GM10248 (cell line): ENCODE measurements around the gene HDAC5.
A peak's percentile ranks its signal among the peaks of the same experiment; 100 is the strongest.

Experiments used
- CTCF ChIA-PET: fragments of 300-600 bp; sonication (Branson Sonifier 250); formaldehyde crosslinking; extraction: SDS; loops from one replicate; lab custom pipeline; 2021; ENCODE audit warnings: antibody characterized with exemption; lab: Yijun Ruan, JAX
- POLR2A ChIA-PET: fragments of 350-650 bp; sonication (Branson Sonifier 250); formaldehyde crosslinking; extraction: SDS; loops from one replicate; lab custom pipeline; 2020; ENCODE audit warnings: antibody characterized with exemption; lab: Yijun Ruan, JAX
- DNase-seq: peaks from one replicate; pipeline ENCODE4 v3.0.0; 2012; ENCODE audit errors: extremely low spot score
- TF ChIP-seq, protein P1 (sequence below): IDR thresholded peaks from 2 replicates; pipeline ENCODE4 v1.5.1; 2012; ENCODE audit warnings: mild to moderate bottlenecking, low read depth; ENCODE audit errors: extremely low read depth, missing control alignments, control extremely low read depth

The HDAC5 gene

DNA sequence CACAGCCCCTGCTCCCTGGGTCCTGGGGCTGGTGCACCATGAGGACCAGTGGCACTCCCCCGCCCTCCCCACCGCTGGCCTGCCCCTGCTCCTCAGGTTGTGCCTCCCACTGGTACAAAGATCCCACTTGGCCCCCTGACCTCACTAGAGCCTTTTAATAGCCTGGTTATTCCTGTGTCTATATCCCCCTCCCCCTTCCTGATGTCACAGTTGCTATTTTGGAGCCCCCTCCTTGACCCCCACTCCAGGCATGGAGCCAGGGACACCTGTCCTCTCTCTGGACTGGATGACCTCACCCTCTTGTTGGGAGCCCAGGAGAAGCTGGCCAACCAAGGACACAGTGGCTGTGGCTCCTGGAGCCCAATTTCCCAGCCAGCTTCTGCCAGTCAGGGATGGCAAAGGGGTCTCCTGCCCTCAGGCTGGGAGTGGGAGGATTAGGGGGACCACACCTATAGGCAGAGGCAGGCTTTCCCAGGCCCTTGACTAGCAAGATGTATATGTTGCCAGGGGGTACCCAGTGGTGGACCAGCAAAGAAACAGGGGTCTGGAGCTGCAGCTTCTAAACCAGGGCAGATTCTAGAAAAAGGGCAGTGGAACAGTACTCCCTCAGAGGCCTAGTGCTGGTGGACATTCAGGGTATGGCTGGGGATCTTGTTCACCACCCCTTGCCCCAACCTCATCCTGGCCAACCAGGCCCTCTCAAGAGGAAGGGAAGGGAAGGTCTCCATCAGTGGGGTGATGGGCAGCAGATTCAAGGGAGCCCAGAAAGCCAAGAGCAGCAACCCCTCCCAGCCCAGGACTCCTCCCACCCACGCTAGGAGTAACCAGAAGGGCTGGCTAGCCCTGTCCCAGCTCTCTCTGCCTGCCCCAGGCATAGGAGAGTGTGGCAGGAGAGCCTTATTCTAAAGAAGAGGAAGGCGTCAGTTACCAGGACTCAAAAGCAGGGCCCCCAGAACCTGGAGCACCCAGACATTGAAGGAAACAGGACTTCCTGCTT lies 10.9 kb downstream of the HDAC5 start:
- ChIA-PET CTCF (interaction anchor here (1.5 to 1.8 kb wide), 2 partner anchors 10 to 13 kb away, joined by 5 to 7 read pairs; no protein-coding TSS in a partner anchor), POLR2A (interaction anchor here (0.7 to 3.0 kb wide), 2 partner anchors 10 to 189 kb away, joined by 5 to 18 read pairs; partner anchors contain the start of gene HDAC5)
- no peak for DNase-seq
- TF ChIP-seq, protein P1, sequence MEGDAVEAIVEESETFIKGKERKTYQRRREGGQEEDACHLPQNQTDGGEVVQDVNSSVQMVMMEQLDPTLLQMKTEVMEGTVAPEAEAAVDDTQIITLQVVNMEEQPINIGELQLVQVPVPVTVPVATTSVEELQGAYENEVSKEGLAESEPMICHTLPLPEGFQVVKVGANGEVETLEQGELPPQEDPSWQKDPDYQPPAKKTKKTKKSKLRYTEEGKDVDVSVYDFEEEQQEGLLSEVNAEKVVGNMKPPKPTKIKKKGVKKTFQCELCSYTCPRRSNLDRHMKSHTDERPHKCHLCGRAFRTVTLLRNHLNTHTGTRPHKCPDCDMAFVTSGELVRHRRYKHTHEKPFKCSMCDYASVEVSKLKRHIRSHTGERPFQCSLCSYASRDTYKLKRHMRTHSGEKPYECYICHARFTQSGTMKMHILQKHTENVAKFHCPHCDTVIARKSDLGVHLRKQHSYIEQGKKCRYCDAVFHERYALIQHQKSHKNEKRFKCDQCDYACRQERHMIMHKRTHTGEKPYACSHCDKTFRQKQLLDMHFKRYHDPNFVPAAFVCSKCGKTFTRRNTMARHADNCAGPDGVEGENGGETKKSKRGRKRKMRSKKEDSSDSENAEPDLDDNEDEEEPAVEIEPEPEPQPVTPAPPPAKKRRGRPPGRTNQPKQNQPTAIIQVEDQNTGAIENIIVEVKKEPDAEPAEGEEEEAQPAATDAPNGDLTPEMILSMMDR = no peak

DNA sequence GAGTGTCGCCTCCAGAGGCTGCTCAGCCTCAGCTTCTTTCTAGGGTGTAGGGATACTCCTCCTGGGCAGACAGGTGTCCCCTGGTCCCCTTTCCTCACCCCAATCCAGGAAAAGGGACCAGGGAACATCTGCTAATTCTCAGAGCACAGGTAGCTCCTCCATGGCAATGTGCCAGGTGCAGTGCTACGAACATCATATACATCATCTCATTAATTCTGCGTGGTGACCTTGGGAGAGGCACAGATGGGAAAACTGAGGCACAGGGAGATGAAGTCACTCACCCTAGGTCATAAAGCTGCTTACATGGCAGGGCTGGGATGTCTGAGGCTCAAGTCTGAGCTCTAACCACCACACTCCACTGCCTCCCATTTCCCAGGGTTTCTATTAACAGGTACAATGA lies 11.7 kb downstream of the HDAC5 start:
- DNase-seq = no peak
- ChIA-PET POLR2A (interaction anchor here (1.0 to 3.0 kb wide), 3 partner anchors 11 to 18 kb away, joined by 3 to 18 read pairs (median 9); partner anchors contain the start of gene HDAC5), CTCF (interaction anchor here (0.6 to 1.8 kb wide), 5 partner anchors 9 to 169 kb away, joined by 3 to 7 read pairs (median 5); partner anchors contain the start of gene HDAC5)
- TF ChIP-seq, protein P1 = no peak

DNA sequence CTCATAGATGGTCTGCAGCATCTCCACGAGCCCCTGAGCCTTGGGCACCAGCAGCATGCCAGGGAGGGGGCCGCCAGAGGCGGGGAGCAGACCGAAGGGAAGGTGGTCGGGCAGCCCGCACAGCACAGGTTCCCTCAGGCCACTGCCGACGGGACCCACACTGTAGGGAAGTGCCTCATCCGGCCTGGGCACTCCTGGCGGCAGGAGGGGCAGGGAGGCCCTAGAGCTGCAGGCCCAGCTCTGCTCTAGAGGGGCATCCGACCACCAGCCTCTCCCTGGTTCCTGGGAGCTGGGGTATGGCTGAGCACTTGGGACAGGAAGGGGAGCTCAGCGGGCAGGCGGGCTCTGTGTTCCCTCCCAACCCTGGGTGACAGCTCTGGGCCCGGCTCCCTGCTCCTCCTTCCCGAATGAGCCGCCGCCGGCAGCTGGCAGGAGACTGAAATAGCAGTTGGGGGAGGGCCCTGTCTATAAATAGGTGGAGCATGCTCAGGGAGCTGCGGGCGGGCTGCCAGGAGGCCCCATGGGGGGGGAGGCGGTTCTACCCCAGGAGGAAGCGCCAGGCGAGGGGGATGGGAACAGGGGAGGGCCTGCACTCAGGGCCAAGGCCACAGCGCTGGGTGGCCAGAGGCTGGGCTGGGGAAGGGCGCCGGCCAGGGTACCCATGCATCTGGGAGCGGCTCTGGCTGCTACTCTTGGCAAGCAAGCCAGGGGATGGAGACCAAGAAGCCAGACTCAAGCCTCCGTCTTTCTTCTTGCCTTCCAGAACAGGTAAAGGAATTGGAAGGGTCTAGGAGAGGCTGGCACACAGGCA lies 12.4 kb downstream of the HDAC5 start:
- DNase-seq = peak; percentile 87
- CTCF ChIA-PET = interaction anchor here (0.6 to 3.7 kb wide), 7 partner anchors 9 to 168 kb away, joined by 3 to 7 read pairs (median 5); partner anchors contain the start of gene HDAC5
- TF ChIP-seq, protein P1 = no peak
- POLR2A ChIA-PET = interaction anchor here (1.0 to 3.0 kb wide), 3 partner anchors 11 to 18 kb away, joined by 3 to 18 read pairs (median 9); partner anchors contain the start of gene HDAC5

DNA sequence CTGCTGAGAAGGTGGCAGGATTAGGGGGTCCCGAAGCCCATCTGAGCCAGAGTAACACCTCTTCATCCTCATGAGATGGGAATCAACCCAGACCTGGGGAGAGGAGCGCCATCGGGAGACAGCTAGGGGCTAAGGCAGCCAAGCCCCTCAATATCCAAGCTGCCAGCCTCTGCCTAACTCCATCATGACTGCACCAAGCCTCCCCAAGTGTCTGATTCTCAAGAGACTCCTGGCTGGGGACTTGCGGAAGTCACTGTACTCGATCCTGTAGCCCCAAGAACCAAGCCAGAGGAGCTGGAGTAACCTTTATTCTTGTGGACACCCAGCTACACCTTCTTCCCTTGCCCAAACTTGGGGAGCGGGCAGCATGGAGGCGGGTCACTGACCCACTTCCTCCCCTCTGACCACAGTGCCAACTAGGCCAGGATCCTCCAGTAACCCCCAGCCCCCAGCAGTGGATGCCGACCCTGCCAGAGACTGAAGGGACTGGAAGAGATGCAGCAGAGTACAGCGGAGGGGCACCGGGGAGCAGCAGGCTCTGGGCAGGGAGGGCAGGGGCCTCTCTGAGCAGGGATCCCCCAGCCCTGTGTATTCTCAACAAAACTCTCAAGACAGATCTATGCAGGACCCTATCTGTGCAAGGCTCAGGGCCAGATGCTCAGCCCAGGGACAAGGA lies 13.3 kb downstream of the HDAC5 start:
- TF ChIP-seq, protein P1 = no peak
- POLR2A ChIA-PET = no interaction called here
- CTCF ChIA-PET = interaction anchor here (0.9 to 3.7 kb wide), 3 partner anchors 13 to 49 kb away, joined by 3 to 7 read pairs (median 7); partner anchors contain the start of gene HDAC5
- no peak for DNase-seq

DNA sequence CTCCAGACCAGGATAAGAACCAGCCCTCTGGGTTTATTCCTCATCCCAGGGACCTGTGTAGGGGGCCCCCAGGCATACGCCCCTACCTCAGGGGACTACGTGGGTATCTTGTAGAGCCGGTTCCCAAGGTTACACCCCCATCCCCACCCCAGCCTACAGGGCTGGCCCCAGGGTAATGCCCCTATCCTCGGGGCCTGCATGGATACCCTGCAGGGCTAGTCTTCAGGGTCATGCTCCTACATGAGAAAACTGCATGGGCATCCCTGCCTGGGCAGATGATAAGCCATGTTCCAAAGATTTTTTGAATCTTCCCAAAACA lies 14.2 kb downstream of the HDAC5 start:
- no peak for DNase-seq
- POLR2A ChIA-PET = no interaction called here
- TF ChIP-seq, protein P1 = no peak
- CTCF ChIA-PET = interaction anchor here (2.2 to 3.7 kb wide), 2 partner anchors 14 to 26 kb away, joined by 7 read pairs; partner anchors contain the start of gene HDAC5
